PC-9 (cell line): ENCODE measurements around the gene ORAI2. TPM values are rescaled to one million over a fixed set of nuclear protein-coding genes. Genes with fewer than 3 reads are reported as not detected.

Source experiments
- Bru-seq: library from RNA; stranded (reverse); fragments of 400-500 nt; gene quantifications from one replicate; lab custom pipeline; 2021; lab: Mats Ljungman, UMichigan
- BruChase-seq, 2 experiments: library from RNA; stranded (reverse); fragments of 400-500 nt; gene quantifications; one replicate each; lab custom pipeline; 2021; lab: Mats Ljungman, UMichigan
- BruUV-seq: library from RNA; stranded (reverse); fragments of 400-500 nt; replicated peaks from 2 replicates; lab custom pipeline; 2021; lab: Mats Ljungman, UMichigan
- CTCF ChIA-PET: fragments of 300-600 bp; sonication (Branson Sonifier 250); formaldehyde crosslinking; loops from one replicate; lab custom pipeline; 2022; ENCODE audit warnings: antibody characterized with exemption; lab: Charles Lee
- POLR2A ChIA-PET: fragments of 300-600 bp; sonication (Branson Sonifier 250); formaldehyde crosslinking; loops from one replicate; lab custom pipeline; 2022; ENCODE audit warnings: antibody characterized with exemption; ENCODE audit not compliant: unreplicated experiment; lab: Charles Lee
- DNase-seq, 2 experiments: peaks; one replicate each; pipeline versions ENCODE4 v3.0.0 to v3.0.0-alpha.2; 2015 to 2022; ENCODE audit warnings: mixed read lengths in 1 of 2
- H2AFZ ChIP-seq: fragments of 200-600 bp; sonication (generic); 2 replicates; pipeline ENCODE4 v1.8.1; 2017; ENCODE audit warnings: antibody characterized with exemption
- H3F3A ChIP-seq: fragments of 200-600 bp; sonication (generic); 2 replicates; pipeline ENCODE4 v1.8.1; 2017; ENCODE audit warnings: antibody characterized with exemption, mild to moderate bottlenecking, low read depth; ENCODE audit not compliant: insufficient read depth
- H3K27ac ChIP-seq: fragments of 200-600 bp; sonication (generic); 2 replicates; pipeline ENCODE4 v1.6.1; 2016; ENCODE audit warnings: mixed run types
- H3K27me3 ChIP-seq: fragments of 200-600 bp; sonication (generic); 2 replicates; pipeline ENCODE4 v1.6.1; 2016; ENCODE audit warnings: low read depth, mixed run types; ENCODE audit not compliant: insufficient read depth
- H3K36me3 ChIP-seq: fragments of 200-600 bp; sonication (generic); 2 replicates; pipeline ENCODE4 v1.6.1; 2016; ENCODE audit warnings: low read depth, mixed run types
- H3K4me1 ChIP-seq: fragments of 200-600 bp; sonication (generic); replicated peaks from 2 replicates; pipeline ENCODE4 v1.6.1; 2016; ENCODE audit warnings: mixed run types; ENCODE audit not compliant: insufficient read depth
- H3K4me2 ChIP-seq: fragments of 200-600 bp; sonication (generic); 2 replicates; pipeline ENCODE4 v1.6.1; 2017; ENCODE audit warnings: mixed run types
- H3K4me3 ChIP-seq: fragments of 200-600 bp; sonication (generic); 2 replicates; pipeline ENCODE4 v1.6.1; 2016; ENCODE audit warnings: mixed run types
- H3K79me2 ChIP-seq: fragments of 200-600 bp; sonication (generic); 2 replicates; pipeline ENCODE4 v1.6.1; 2017; ENCODE audit warnings: low read depth, mixed run types
- H3K9me2 ChIP-seq: fragments of 200-600 bp; sonication (generic); 2 replicates; pipeline ENCODE4 v1.8.1; 2017; ENCODE audit warnings: mild to moderate bottlenecking; ENCODE audit not compliant: insufficient read depth
- H3K9me3 ChIP-seq: fragments of 200-600 bp; sonication (generic); 2 replicates; pipeline ENCODE4 v1.8.1; 2016; ENCODE audit warnings: low read depth; ENCODE audit not compliant: insufficient read depth
- H4K20me1 ChIP-seq: fragments of 200-600 bp; sonication (generic); 2 replicates; pipeline ENCODE4 v1.8.1; 2017; ENCODE audit not compliant: insufficient read depth
- CTCF ChIP-seq: fragments of 200-600 bp; sonication (generic); conservative IDR thresholded peaks from 2 replicates; pipeline ENCODE4 v1.6.1; 2017; ENCODE audit warnings: mixed run types, antibody characterized with exemption, mild to moderate bottlenecking, moderate library complexity
- EZH2 ChIP-seq: fragments of 200-600 bp; sonication (generic); IDR thresholded peaks from 2 replicates; pipeline ENCODE4 v1.8.0; 2017; ENCODE audit warnings: antibody characterized with exemption, low read depth
- intact Hi-C: fragments of 100-400 bp; cut with micrococcal nuclease; formaldehyde crosslinking; loops from one replicate; pipeline ENCODE4 v1.10.0; 2022; ENCODE audit not compliant: unreplicated experiment
- long read RNA-seq: library from polyadenylated mRNA; stranded (forward); transcript quantifications from one replicate; pipeline ENCODE4 v2.0.0, GENCODE V29; 2022
- total RNA-seq: library from RNA; stranded (reverse); gene quantifications from 2 replicates; pipeline ENCODE4 v1.2.3, GENCODE V29; 2021

ORAI2 gene
- 53.3 and 59.7 TPM in 2 replicates for total RNA-seq
- Bru-seq, nascent RNA, result percentile 65 among the genes with signal in this experiment
- BruChase-seq, experiment 1, labeled RNA remaining after a 2-hour chase, result percentile 74 among the genes with signal in this experiment
- percentile 86 among the genes with signal in this experiment for BruChase-seq, experiment 2, labeled RNA remaining after a 6-hour chase
- long read RNA-seq, full-length matches to known transcripts, result 33 of 56 reads
- long read RNA-seq, partial matches to known transcripts, result 1 of 56 reads
- long read RNA-seq, other reads (novel, unspliced or antisense), result 22 of 56 reads

- no peaks in the 10 kb centered on the region for H3K36me3 ChIP-seq
- H3K9me3 ChIP-seq, result no peaks in the 10 kb centered on the region
- no peaks in the 10 kb centered on the region for H3K79me2 ChIP-seq
- peak within 1 kb of the TSS; percentile 74 for H3K4me2 ChIP-seq
- 0 out of 2 replicates have a peak, but pooled peaks cover 6% of the 10 kb centered on the region for H3K4me1 ChIP-seq
- no peak within 1 kb of the TSS for H3K27ac ChIP-seq
- peak within 1 kb of the TSS; percentile 83 for H2AFZ ChIP-seq
- BruUV-seq, result no TSS peak
- H3K9me2 ChIP-seq, result no peaks in the 10 kb centered on the region
- H3F3A ChIP-seq, result peaks cover 17% of the 10 kb centered on the region
- peak in 1 of 2 experiments; percentile 80 for DNase-seq
- CTCF ChIA-PET, result interaction anchor here (0.6 kb wide), 4 partner anchors 32 to 1444 kb away, joined by 3 to 14 read pairs (median 5); partner anchors contain the start of gene PRKRIP1
- TF ChIP-seq CTCF, result no peak
- TF ChIP-seq EZH2, result no peak
- intact Hi-C loops, result no loop called here
- H4K20me1 ChIP-seq, result no peaks in the 10 kb centered on the region
- no peaks in the 10 kb centered on the region for H3K27me3 ChIP-seq
- H3K4me3 ChIP-seq, result peak within 1 kb of the TSS; percentile 84
- POLR2A ChIA-PET, result interaction anchor here (0.6 kb wide), 1 partner anchor 1325 kb away, joined by 3 read pairs; no protein-coding TSS in a partner anchor
These were observed at the start of gene ORAI2 for GRCh38 chr7:102433219-102434038. TSS of gene ORAI2 (plus strand) at chr7:102433575. CDS start at chr7:102438957, 5,382 bp downstream.

GRCh38 chr7:102387064-102387463 lies 46.3 kb upstream of the ORAI2 start:
- Histone ChIP-seq H3K36me3 (peaks cover 5% of the 10 kb centered on the region; the same call in 1 of the 2 replicates), H3K4me2 (no peak overlapping the region), H3F3A (peaks cover 23% of the 10 kb centered on the region), H3K9me3 (no peaks in the 10 kb centered on the region), H3K27ac (no peak overlapping the region), H4K20me1 (no peaks in the 10 kb centered on the region), H3K9me2 (no peaks in the 10 kb centered on the region), H3K79me2 (no peaks in the 10 kb centered on the region), H3K27me3 (no peaks in the 10 kb centered on the region), H2AFZ (no peak overlapping the region), H3K4me1 (no peaks in the 10 kb centered on the region), H3K4me3 (no peak overlapping the region)
- TF ChIP-seq EZH2 (no peak), CTCF (no peak)
- ChIA-PET POLR2A (interaction anchor here (0.7 kb wide), 1 partner anchor 76 kb away, joined by 3 read pairs; no protein-coding TSS in a partner anchor), CTCF (no interaction called here)
- BruUV-seq, result no TSS peak
- DNase-seq, result no peak
- intact Hi-C loops, result no loop called here

- ChIA-PET CTCF (interaction anchor here (0.6 to 0.7 kb wide), 2 partner anchors 77 to 701 kb away, joined by 4 read pairs; no protein-coding TSS in a partner anchor), POLR2A (no interaction called here)
- Histone ChIP-seq H3K9me3 (no peaks in the 10 kb centered on the region), H3K36me3 (peaks cover 8% of the 10 kb centered on the region; the same call in 1 of the 2 replicates), H3F3A (peaks cover 43% of the 10 kb centered on the region), H3K4me3 (no peak overlapping the region), H2AFZ (no peak overlapping the region), H3K27me3 (no peaks in the 10 kb centered on the region), H3K4me1 (peaks cover 24% of the 10 kb centered on the region), H4K20me1 (no peaks in the 10 kb centered on the region), H3K9me2 (no peaks in the 10 kb centered on the region), H3K4me2 (no peak overlapping the region), H3K27ac (no peak overlapping the region), H3K79me2 (no peaks in the 10 kb centered on the region)
- TF ChIP-seq CTCF, result no peak
- TF ChIP-seq EZH2, result no peak
- no TSS peak for BruUV-seq
- no peak for DNase-seq
- intact Hi-C loops, result loop anchor here (1.0 to 10.0 kb wide), 2 partner anchors 111 to 505 kb away; no protein-coding TSS in a partner anchor
These were observed 43.6 kb upstream of the ORAI2 start for GRCh38 chr7:102389810-102390209.
